BJ (cell line): ENCODE data around the gene UGT2B11. TPM values are rescaled to one million over a fixed set of nuclear protein-coding genes. Genes with fewer than 3 reads are reported as not detected.
"Not testable (repeated sequence)": the region's sequence is repeated elsewhere in the genome, so short reads cannot be mapped to it uniquely, and the experiment has no call there.

Experiments used
- CTCF ChIA-PET: fragments of 350-600 bp; formaldehyde crosslinking; extraction: SDS; loops from one replicate; lab custom pipeline; 2021; ENCODE audit warnings: antibody characterized with exemption, inconsistent platforms; lab: Yijun Ruan, JAX
- POLR2A ChIA-PET: fragments of 300-600 bp; sonication (Branson Sonifier 250); formaldehyde crosslinking; extraction: SDS; loops from one replicate; lab custom pipeline; 2021; ENCODE audit warnings: antibody characterized with exemption; lab: Charles Lee
- DNase-seq: peaks from one replicate; pipeline ENCODE4 v3.0.0-alpha.2; 2011; ENCODE audit warnings: low read depth
- H3K27me3 ChIP-seq: 2 replicates; pipeline ENCODE4 v1.6.0; 2011; ENCODE audit warnings: low read length; ENCODE audit not compliant: control insufficient read depth, insufficient read depth
- H3K36me3 ChIP-seq: 2 replicates; pipeline ENCODE4 v1.5.1; 2011; ENCODE audit warnings: low read length; ENCODE audit not compliant: control insufficient read depth, insufficient read depth
- H3K4me3 ChIP-seq: 2 replicates; pipeline ENCODE4 v1.5.1; 2011; ENCODE audit warnings: low read depth, mild to moderate bottlenecking, control low read depth, low read length
- polyA plus RNA-seq: library from polyadenylated mRNA; depleted of rRNA; stranded (reverse); fragments of >200 nt; gene quantifications from 2 replicates; pipeline ENCODE4 v1.2.3, GENCODE V29; 2011
- TF ChIP-seq, protein P1 (sequence below): IDR thresholded peaks from 2 replicates; pipeline ENCODE4 v1.5.1; 2011; ENCODE audit warnings: low read depth, mild to moderate bottlenecking, control low read depth, inconsistent platforms, low read length, moderate library complexity; ENCODE audit not compliant: insufficient read depth

The UGT2B11 gene
- polyA plus RNA-seq, 1 experiment = not detected

DNA sequence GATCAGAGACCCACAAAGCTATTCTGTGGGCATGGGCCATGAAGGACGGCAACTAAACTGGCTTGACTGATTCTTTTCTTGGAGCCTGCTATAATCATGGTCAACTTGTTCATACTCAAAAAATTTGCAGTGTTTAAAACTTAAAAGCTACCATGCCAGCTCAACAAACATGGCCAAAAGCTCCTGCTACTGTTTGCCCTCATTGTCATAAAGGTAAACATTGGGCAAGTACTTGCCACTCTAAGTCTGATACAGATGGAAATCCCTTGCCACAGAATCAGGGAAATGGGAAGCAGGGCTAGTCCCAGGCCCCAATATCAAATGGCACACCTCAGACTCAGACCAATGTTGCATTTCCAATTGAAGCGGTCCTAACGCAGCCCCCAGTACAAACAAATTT lies 20.4 kb downstream of the UGT2B11 start:
- Histone ChIP-seq H3K4me3 (no peak overlapping the region), H3K27me3 (no peaks in the 10 kb centered on the region), H3K36me3 (no peaks in the 10 kb centered on the region)
- no peak for DNase-seq
- ChIA-PET CTCF (no interaction called here), POLR2A (no interaction called here)
- TF ChIP-seq, protein P1, sequence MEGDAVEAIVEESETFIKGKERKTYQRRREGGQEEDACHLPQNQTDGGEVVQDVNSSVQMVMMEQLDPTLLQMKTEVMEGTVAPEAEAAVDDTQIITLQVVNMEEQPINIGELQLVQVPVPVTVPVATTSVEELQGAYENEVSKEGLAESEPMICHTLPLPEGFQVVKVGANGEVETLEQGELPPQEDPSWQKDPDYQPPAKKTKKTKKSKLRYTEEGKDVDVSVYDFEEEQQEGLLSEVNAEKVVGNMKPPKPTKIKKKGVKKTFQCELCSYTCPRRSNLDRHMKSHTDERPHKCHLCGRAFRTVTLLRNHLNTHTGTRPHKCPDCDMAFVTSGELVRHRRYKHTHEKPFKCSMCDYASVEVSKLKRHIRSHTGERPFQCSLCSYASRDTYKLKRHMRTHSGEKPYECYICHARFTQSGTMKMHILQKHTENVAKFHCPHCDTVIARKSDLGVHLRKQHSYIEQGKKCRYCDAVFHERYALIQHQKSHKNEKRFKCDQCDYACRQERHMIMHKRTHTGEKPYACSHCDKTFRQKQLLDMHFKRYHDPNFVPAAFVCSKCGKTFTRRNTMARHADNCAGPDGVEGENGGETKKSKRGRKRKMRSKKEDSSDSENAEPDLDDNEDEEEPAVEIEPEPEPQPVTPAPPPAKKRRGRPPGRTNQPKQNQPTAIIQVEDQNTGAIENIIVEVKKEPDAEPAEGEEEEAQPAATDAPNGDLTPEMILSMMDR = no peak

DNA sequence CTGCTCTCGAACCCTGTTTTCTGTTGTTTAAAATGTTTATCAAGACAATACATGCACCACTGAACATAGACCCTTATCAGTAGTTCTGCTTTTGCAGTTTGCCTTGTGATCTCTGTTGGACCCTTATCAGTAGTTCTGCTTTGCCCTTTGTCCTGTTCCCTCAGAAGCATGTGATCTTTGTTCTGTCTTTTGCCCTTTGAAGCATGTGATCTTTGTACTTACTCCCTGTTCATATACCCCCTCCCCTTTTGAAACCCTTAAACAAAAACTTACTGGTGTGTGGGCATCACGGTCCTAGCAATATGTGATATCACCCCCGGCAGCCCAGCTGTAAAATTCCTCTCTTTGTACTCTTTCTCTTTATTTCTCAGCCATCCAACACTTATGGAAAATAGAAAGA lies 22.6 kb downstream of the UGT2B11 start:
- H3K36me3 ChIP-seq, CTCF ChIA-PET, H3K27me3 ChIP-seq, H3K4me3 ChIP-seq, POLR2A ChIA-PET, DNase-seq: not testable (repeated sequence)

DNA sequence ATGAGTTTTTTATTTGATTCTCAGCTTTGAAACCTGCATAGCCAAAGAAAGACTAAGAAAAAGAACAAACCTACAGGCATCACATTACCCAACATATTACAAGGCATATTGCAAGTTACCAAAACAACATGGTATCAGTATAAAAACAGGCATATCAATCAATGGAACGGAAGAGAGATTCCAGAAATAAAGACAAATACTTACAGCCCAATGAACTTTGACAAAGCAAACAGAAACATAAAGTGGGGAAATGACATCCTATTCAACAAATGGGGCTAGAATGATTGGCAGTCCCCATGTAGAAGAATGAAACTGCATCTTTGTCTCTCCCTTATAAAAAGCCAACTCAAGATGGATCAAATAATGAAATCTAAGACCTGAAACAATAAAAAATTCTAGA lies 23.9 kb downstream of the UGT2B11 start:
- H3K4me3 ChIP-seq, H3K36me3 ChIP-seq, POLR2A ChIA-PET, CTCF ChIA-PET, H3K27me3 ChIP-seq, DNase-seq: not testable (repeated sequence)

DNA sequence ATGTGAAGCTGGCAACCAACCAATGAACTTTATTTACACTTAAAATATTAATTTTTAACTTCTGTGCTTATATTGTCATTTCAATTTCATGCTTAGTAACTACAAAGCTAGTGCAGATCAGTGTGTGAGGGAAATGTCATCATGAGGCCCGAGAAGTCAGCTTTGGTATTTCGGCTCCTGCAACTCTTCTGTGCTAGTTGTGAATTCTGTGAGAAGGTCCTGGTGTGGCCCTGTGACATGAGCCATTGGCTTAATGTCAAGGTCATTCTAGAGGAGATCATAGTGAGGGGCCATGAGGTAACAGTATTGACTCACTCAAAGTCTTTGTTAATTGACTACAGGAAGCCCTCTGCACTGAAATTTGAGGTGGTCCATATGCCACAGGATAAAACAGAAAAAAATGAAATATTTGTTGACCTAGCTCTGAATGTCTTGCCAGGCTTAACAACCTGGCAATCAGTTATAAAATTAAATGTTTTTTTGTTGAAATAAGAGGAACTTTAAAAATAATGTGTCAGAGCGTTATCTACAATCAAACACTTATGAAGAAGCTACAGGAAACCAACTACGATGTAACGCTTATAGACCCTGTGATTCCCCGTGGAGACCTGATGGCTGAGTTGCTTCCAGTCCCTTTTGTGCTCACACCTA lies 32.9 kb downstream of the UGT2B11 start:
- POLR2A ChIA-PET, H3K36me3 ChIP-seq, H3K4me3 ChIP-seq, DNase-seq, H3K27me3 ChIP-seq: not testable (repeated sequence)
- CTCF ChIA-PET = interaction anchor here (1.1 kb wide), 1 partner anchor 11 kb away, joined by 9 read pairs; no protein-coding TSS in a partner anchor

DNA sequence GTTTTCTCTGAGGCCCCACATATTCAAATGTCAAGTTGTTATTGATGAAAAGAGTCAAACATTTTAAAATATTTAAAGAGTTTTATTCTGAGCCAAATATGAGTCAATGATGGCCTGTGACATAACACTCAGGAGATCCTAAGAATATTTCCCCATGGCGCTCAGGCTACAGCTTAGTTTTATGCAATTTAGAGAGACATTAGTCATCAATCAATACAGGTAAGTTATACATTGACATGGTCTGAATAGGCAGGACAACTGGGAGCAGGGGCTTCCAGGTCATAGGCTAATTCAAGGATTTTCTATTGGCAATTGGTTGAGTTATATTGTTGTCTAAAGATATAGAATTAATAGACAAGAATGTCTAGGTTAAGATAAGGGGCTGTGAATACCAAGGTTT lies 34.7 kb downstream of the UGT2B11 start:
- H3K4me3 ChIP-seq, POLR2A ChIA-PET, CTCF ChIA-PET, H3K27me3 ChIP-seq, H3K36me3 ChIP-seq, DNase-seq: not testable (repeated sequence)

DNA sequence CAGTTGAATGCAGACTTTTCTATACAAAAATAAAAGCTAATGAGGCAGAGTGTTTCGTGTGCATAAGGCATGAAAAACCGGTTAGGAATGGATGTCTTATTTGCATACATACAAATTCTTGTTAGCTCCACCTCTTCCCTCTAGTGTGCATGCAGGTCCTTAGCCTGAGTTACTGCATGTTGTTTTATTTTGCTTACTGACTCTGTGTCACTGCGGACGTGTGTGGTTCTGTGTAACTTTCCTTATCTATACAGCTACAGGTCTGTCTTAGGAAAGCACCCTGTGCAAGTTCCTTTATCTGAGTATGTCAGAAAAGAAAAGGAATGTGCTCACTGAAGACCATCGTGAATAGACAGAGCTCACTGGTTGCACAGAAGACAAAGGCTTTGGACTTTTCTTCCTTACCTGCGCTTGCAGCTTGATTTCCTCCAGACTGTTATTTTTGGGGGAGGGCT lies 35.8 kb downstream of the UGT2B11 start:
- DNase-seq, H3K36me3 ChIP-seq, H3K27me3 ChIP-seq, CTCF ChIA-PET, POLR2A ChIA-PET, H3K4me3 ChIP-seq: not testable (repeated sequence)

DNA sequence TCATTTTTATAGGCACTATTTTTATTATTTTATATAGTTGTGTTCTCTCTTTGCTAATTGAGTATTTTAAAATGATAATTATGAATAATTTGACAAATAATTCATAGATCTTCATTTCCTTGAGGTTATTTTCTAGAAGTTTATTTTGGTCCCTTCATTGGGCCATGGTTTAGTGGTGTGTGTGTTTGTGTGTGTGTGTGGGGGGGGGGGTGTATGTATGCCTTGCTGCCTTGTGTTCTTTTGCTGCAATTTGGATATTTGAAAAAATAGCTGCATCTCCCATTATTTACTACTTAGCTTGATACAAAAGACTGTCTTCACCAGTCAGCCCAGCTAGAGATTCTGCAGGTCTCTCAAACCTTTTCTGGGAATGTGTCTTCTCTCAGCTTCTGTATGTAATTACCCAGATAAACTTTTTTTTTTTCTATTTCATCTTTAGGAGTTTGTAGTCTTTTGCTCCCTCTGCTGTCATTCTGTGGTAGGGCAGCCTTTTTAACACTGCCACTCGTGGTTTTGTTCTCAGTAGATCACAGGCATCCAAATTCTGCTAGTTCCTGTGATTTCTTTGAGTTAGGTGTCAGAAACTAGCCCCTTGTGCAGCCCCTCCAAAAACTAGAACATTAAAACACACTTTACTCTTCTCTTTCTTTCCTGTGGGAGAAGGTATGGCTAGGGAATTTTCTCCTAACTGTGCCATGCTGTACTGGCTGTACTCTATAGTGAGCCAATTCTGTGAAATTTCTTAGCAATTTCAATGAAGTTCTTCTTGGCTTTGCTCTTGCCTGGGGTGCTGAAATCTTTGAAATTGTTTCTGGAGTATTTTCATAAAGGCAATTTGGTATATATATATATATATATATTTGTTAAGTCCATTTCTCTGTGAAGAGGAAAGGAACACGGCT lies 44.1 kb downstream of the UGT2B11 start:
- DNase-seq, H3K36me3 ChIP-seq, POLR2A ChIA-PET, H3K27me3 ChIP-seq, H3K4me3 ChIP-seq: not testable (repeated sequence)
- CTCF ChIA-PET = interaction anchor here (0.6 to 1.0 kb wide), 10 partner anchors 11 to 836 kb away, joined by 3 to 9 read pairs (median 3); no protein-coding TSS in a partner anchor
- TF ChIP-seq, protein P1 = peak; percentile 40

DNA sequence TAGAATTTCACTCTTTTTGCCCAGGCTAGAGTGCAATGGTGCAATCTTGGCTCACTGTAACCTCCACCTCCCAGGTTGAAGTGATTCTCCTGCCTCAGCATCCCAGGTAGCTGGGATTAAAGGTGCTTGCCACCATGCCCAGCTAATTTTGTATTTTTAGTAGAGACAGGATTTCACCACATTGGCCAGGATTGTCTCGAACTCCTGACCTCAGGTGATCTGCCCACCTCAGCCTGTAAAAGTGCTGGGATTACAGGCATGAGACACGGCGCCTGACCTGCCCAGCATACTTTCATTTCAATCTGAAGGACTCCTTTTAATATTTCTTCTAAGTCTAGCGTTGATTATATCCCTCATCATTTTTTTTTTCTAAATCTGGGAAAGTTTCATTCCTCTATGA lies 45.4 kb downstream of the UGT2B11 start:
- H3K36me3 ChIP-seq, DNase-seq, H3K27me3 ChIP-seq, POLR2A ChIA-PET, H3K4me3 ChIP-seq: not testable (repeated sequence)
- CTCF ChIA-PET = interaction anchor here (1.0 kb wide), 1 partner anchor 897 kb away, joined by 3 read pairs; no protein-coding TSS in a partner anchor
